G401.6 (cell line): Measurements from ENCODE around the gene PREPL.
"Not testable (repeated sequence)": the region's sequence is repeated elsewhere in the genome, so short reads cannot be mapped to it uniquely, and the experiment has no call there.

Experiments used
- FAIRE-seq: peaks from 2 replicates; lab custom pipeline; 2012; peaks lifted over from hg19 to GRCh38; lab: Jason Lieb, UNC

The PREPL gene

DNA sequence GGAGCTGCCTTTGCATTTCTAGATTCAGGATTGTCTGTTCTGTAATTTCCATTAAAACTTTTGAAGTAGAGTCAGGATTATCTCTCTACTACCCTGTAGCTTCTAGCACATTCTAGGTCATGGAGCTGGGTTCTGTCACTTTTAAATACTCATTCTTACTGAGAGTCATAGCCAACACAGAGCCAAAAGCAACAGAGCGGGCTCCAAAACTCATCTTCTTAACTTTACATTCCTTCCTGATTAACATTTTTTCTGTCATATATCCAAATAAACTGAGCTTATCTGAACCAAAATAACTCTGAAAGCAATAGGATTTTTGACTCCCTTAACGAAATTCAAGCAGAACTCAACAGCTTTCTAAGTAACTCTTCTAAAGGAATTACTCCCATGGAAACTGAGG is 12.9 kb downstream of the PREPL start:
- no peak for FAIRE-seq

DNA sequence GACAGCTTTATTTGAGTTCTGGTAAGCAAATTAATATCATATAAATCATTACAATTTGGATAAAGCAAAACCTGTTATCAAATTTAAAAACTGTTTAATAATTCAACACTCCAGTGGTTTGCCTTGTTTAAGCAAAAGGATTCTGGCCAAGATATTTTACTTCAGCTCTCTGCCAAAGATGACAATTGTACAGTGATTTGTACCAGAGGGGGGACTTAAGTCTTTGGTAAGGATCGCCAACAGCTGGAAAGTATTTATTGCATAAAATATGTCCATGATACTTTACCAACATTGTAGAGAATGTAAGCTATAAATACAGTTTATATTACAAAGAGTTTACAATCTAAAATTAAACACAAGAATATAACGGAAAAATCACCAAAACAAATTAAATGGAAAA is 13.8 kb downstream of the PREPL start:
- peak; percentile 67 for FAIRE-seq

DNA sequence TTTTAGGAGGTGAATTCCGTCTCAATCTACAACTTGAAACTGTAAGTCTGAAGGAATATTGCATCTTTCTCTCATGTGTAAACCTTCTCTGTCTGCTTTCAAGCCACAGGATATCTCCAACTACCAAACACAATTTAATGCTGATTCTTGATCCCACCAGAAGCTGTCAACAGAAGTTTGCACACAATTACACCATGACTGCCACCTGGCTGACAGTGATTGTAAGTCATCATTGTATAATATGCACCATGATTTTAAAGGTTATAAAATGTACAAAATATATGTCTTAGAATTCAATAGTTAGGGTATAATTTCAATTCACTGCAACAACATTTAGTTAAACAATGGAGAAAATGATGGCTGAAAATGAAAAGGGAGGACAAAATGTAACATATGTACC is 18.4 kb downstream of the PREPL start:
- FAIRE-seq = peak; percentile 90

DNA sequence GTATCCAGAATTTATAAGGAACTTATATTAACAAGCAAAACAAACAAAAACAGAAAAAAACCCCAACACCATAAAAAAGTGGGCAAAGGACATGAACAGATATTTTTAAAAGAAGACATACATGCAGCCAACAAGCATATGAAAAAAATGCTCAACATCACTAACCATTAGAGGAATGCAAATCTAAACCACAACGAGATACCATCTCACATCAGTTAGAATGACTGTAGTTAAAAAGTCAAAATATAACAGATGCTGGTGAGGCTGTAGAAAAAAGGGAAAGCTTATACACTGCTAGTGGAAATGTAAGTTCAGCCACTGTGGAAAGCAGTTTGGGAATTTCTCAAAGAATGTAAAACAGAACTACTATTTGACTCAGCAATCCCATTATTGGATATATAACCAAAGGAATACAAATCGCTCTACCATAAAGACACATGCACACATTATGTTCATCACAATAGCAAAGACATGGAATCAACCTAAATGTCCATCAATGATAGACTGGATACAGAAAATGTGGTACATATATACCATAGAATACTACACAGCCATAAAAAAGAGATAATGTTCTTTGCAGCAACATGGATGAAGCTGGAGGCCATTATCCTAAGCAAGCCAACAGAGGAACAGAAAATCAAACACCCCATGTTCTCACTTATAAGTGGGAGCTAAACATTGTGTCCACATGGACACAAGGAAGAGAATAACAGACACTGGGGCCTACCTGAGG is 25.3 kb downstream of the PREPL start:
- FAIRE-seq = no peak

DNA sequence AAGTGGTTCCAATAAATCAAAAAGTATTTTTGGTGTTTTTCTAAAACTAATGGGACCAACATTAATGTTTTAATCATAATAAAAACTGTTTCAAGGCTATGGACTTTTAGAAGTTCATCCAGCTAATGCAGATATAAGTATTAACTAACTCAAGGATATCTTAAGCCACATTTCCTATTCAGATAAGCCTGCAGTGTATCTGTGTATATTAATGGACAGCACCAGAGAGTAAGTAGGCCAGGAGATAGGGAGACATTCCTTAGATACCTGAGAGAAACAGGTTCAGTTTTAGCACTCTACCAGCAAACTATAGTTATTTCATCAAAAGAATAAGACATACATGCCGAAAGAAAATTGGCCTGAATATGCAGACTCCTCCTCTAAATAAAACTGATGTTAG is 27.3 kb downstream of the PREPL start:
- FAIRE-seq = no peak

DNA sequence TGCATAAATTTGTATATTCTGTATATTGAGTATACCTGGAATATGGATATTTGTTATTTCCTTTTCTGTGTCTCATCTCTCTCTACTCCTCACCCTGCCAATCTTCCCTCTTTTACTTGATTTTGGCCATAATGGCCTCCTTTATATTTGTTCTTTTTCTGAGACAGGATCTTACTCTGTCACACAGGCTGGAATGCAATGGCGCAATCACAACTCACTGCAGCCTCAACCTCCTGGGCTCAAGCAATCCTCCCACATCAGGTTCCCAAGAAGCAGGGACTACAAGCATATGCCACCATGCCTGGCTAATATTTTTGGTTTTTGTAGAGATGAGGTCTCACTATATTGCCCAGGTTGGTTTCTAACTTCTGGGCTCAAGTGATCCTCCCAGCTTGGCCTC is 30.5 kb downstream of the PREPL start:
- FAIRE-seq = no peak

DNA sequence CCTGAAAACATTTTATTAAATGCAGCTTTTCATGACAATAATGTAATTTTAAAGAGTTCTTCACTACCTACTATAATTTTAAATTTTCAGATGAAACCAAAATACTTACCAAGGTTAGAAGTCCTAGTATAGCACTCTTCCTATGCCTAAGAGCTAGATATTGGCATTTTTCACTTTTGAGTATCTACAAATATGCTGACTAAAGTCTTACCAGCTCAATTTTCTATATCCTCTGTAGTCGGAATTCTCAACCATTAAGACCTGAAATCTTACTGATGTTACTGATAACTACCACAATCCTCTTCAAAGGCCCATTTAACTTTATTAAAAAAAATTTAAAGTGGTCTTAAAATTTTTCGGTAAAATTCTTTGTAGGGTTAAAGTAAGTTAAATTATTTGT is 32.0 kb downstream of the PREPL start:
- no peak for FAIRE-seq

DNA sequence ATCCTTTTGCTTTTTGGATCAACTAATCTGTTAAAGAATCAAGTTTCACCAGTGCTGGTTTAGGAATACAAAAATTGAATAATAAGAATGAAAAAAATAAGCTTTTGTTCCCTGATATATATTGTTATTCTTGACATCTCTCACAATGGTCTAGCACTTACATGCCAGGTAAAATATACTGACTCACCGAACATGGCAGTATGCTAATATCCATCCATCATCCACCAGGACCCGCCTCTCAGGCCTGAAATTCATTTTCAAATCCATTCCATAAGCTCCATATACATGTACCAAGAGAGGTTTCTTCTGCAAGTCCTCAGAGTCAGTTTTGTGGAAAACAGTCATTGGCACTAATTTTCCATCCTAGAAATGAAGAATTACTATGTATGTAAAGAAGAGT is 32.5 kb downstream of the PREPL start:
- FAIRE-seq = no peak

DNA sequence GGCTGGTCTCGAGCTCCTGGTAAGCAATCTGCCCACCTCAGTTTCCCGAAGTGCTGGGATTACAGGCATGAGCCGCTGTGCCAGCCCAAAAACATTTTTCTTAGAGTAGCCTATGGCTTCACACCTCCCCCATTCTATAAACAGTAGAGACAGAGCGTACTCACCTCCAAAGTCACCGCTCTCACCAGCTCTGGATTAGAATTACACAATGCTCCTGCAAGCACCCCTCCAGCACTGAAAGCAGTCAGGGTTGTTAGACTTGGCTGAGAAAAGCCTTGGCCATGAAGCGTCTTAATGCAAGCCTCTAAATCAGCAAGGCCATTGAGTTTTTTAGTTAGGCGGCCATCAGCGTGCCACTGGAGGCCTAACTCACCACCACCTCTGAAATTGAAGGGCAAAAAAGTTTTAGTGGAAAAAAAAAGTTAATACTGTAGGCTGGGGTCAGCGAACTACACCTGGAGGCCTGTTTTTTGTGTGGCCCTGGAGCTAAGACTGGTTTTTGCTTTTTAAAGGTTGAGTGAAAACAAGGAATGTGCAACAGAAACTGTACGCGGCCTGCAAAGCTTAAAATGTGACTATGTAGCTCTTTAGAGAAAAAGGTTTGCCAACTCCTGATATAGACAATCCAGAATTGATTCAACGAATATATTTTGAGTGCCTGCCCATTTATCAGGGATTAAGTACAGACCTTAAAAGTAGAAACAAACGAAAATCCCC is 34.6 kb downstream of the PREPL start:
- FAIRE-seq = no peak

DNA sequence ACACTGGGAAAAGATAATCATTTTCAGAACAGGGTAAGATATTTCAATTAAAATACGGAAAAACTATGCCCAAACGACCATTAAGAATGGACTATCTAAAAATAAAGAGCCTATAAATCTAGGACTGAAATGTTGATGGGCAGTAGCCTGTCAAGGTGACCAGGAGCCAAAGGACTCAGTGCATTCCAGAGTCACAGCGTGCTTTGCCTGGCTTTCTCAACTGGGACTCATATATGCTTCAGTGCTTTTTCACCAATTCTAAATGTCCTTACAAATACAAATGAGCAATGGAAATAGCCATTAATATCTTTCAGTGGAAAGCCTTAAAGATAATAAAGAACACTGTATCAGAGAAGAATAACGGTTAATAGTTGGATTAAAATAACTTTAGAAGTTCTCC is 35.4 kb downstream of the PREPL start:
- FAIRE-seq = no peak

DNA sequence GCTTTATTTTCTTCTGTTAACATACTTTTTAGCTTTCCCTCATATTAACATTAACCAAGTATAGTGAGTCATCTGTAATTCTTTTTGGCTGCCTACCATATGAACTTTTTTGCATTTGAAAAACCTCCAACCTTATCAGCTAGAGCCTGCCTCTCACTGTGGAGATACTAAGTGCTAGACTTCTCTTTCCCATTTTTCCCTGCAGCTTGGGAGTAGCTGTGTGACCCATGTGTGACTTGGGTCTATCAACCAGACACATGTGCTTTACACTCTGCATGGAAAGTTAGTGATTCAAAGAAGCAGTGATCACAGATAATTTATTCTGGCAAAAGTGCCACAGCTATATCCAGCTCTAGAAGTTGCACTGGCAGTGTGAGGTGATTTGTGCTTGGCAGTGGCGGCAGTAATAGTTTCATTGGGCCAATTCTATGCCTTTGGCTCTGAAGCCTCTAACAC is 36.3 kb downstream of the PREPL start:
- no peak for FAIRE-seq

DNA sequence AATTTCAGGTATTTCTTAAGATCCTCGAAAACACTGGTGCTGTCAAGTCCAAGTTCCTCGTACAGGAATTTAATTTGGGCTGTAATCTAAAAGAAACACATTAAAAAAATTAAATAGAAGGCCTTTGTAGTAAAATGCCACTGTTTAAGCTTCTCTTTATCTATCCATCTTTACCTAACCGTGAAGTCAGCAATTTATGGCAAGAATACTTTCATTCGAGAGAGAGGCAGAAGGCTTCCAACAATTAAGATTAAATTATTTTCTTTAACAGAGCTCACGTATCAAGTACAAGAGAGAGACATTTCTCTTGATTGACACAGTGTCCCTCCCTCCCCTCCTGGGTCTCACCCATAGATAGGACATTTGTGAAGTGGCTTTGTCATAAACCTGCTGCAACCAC is 39.9 kb downstream of the PREPL start:
- no peak for FAIRE-seq

DNA sequence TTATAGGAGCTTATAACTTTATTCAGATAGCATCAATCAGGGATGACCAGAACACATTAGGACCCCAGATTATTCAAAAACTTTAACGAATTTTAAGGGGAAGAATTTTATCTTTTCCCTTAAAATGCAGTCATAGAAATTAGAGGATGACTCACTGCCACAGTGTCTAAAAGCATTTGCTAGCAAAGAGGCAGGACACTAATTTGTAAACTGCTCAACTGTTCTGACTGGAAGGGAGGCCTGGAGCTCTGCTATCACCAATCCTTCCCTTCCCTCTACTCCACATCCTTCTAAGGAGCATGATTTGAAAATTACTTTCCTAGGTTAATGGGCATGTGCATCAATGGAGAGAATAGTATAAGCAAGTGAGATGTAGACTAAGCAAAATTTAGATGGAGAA is 40.5 kb downstream of the PREPL start:
- FAIRE-seq = no peak

DNA sequence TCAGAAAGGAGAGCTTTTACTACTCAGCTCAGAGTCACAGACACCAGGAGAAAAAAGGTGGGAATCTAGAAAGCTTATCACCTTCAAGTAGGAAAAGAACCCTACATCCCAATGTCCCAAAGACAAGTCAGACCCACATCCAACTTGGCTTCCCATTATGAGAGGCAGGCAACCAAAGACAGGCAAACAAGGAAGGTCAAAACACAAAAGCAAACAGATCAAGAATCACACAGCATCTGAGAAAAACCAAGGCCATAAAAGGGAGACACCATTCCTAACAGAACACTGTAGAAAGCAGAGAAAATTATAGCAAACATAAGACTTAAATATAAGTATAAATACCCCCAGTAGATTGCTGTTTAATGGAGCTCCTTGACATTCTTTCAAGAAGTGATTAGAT is 45.3 kb downstream of the PREPL start:
- no peak for FAIRE-seq

DNA sequence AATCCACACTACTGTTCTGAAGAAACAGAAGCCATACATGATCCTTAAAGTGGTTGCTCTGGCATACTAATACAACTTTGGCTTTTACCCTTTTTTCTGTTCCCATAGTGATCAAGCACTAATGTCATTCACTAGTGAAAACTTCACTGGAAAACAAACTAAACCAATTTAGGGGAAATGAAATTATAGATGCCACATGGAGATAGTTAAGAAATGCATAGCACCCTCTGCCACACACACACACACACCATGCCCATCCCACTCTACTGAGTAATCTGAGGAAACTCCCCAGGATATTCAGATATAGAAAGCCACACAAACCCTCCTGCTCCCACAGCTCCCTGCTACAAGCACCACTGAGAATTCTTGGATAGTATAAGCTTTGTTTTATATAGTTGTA is 46.9 kb downstream of the PREPL start:
- FAIRE-seq = no peak

DNA sequence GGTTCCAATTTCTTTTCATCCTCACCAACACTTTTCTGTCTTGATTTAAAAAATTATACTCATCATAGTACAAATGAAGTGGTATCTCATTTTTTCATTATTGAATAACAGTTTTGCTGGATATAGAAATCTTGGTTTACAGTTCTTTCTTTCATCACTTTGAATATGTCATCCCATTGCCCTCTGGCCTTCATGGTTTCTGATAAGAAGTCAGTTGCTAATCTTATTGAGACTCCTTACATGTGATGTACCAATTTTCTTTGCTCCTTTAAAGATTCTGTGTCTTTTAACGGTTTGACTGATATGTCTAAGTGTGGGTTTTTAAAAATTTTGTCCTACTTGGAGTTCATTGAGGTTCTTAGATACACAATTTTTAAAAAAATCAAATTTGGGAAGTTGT is 51.0 kb downstream of the PREPL start:
- no peak for FAIRE-seq

DNA sequence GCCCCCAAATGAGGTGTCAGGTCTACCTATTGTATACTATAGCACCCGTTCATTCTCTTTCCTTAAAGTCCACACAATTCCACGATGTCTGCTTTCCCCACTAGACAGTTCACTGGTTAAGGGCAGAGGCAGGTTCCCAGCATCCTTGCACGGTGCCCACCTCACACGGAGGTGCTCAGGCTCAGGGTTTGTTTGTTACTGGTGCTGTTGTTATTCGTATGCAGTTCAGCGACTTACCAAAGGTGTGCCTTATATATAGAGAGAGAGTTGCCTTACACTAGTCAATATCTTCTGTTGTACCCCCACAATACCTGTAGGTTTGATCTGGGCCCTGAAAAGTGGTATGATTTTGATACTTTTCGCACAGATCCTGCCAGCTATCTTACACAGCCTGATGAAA is 55.4 kb downstream of the PREPL start:
- no peak for FAIRE-seq

DNA sequence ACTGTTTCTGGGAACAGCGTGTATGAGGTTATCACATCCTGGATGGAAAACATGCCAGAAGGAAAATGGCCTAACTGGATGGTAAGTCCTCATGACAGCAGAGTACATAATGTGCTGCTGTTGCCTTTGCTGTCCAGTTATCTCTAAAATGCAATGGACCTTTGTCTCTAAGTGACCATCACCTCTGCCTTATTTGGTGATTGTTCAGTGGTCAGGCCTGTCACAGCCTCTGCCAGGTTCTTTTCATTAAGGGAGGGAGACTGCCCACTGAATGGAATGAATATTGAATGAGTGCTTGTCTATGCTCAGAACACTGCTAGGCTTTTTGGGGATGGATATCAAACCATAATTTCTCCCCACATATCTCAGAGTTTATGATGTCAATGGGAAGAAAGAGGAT is 57.0 kb downstream of the PREPL start:
- FAIRE-seq = no peak

DNA sequence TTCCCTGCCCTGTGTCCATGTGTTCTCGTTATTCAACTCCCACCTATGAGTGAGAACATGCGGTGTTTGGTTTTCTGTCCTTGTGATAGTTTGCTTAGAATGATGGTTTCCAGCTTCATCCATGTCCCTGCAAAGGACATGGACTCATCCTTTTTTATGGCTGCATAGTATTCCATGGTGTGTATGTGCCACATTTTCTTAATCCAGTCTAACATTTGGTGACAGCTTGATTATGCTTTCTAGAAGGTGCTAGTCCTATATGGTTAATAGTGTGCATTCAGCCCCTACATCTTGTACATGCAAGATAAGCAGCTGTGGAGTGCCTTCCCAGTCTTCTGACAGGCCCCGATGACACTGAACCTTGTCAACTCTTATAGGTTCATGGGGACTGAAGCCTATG is 57.5 kb downstream of the PREPL start:
- not testable (repeated sequence) for FAIRE-seq

DNA sequence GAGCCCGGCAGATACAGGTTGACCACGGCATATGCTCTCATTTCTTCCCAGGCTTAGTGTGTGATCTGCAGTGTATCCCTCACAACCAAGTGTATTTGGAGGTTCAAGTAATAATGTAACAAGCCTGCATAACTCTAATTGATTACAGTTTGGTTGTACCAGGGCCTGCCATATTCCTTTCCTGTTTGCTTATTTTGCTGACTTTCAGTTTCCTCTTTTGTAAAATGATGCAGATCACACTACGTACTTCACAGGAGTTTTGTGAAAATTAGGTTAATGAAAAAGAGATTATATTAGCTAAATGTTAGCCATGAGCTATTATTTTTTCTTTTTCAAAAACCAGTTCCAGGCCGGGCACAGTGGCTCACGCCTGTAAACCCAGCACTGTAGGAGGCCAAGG is 60.2 kb downstream of the PREPL start:
- no peak for FAIRE-seq

DNA sequence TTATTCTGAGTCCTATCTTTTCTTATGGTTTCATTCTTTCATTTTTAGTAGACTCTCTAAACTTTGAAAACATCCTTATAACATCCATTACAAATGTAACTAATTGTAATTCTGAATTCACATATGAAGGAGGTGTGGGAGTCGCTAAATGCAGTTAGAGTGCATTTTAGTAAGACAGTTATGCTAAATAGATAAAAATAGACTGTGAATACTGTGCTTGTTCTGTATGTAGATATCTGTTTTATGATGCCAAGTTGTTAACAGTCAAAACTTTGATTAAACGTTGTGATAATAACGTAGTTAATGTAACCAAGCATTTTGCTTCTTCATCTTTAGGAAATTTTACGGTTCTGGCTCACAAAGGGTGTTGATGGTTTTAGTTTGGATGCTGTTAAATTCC is 61.7 kb downstream of the PREPL start:
- no peak for FAIRE-seq

DNA sequence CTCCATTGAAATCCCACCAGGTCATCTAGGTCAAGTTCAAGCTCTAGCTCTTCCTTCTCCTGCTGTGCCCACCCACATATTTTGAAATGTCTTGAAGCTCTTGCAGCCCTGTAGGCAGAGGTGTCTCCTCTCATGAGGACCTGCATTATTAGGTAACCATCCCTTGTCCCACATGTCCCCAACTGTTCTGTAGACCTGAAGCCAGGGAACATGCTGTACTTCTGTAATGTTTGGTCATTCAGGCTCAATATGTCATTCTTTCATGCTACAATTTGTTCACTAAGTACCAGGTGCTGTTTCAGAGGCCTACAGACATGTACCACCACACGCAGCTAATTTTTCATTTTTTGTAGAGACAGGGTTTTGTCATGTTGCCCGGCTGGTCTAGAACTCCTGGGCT is 63.9 kb downstream of the PREPL start:
- no peak for FAIRE-seq

DNA sequence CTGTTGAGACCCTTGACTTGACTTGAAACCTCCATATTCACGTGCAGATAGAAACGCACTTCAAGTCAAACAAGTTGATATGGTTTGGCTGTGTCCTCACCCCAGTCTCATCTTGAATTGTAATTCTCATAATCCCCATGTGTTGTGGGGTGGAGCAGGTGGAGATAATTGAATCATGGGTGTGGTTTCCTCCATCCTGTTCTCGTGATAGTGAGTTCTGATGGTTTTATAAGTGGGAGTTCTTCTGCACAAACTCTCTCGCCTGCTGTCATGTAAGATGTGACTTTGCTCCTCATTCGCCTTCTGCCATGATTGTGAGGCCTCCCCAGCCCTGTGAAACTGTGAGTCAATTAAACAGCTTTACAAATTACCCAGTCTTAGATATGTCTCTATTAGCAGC is 64.6 kb downstream of the PREPL start:
- FAIRE-seq = no peak
